ENCODE results near the gene IFIT2. TPM values are rescaled to one million over a fixed set of nuclear protein-coding genes. Genes with fewer than 3 reads are reported as not detected.
A peak's percentile ranks its signal among the peaks of the same experiment; 100 is the strongest.

IFIT2 gene
- total and polyA plus RNA-seq, 4 donors: 4.8 to 5.5 (median 5.2) TPM

- no peaks in the 10 kb centered on the region for H3K27me3 ChIP-seq (ENCODE audit: control insufficient read depth in 4 of 4, insufficient read depth in 4 of 4, low read length in 3 of 4)
- no peak for DNase-seq (ENCODE audit: low spot score)
- no peaks in the 10 kb centered on the region for H3K9me3 ChIP-seq (ENCODE audit: control insufficient read depth in 4 of 4, low read length in 3 of 4)
- H3K27ac ChIP-seq (ENCODE audit: low read depth in 1 of 2, low read length in 2 of 2): peak overlapping the region in 1 of 2 donors; percentile 51
- TF ChIP-seq FOXA2 (IDR thresholded peaks at IDR 0.05) (no peak), YY1 (IDR thresholded peaks at IDR 0.05) (no peak), TAF1 (conservative IDR thresholded peaks at IDR 0.05) (no peak), HNF4A (conservative IDR thresholded peaks at IDR 0.05) (no peak), MAX (IDR thresholded peaks at IDR 0.05) (no peak), NR2F2 (IDR thresholded peaks at IDR 0.05) (no peak), ATF3 (IDR thresholded peaks at IDR 0.05) (no peak), JUND (IDR thresholded peaks at IDR 0.05) (no peak), HNF4G (IDR thresholded peaks at IDR 0.05) (no peak), GABPA (IDR thresholded peaks at IDR 0.05 in 1 of 2, conservative IDR thresholded peaks at IDR 0.05 in 1 of 2) (no peak), REST (IDR thresholded peaks at IDR 0.05) (no peak), CTCF (IDR thresholded peaks at IDR 0.05; ENCODE audit: low read depth, low read length, missing input control) (no peak), RAD21 (IDR thresholded peaks at IDR 0.05) (no peak), SP1 (IDR thresholded peaks at IDR 0.05) (no peak), ZBTB33 (IDR thresholded peaks at IDR 0.05) (no peak), FOXA1 (IDR thresholded peaks at IDR 0.05) (no peak), EGR1 (IDR thresholded peaks at IDR 0.05; ENCODE audit: low read depth in 2 of 2) (no peak), RXRA (IDR thresholded peaks at IDR 0.05) (no peak)
- no peaks in the 10 kb centered on the region for H3K36me3 ChIP-seq (ENCODE audit: control insufficient read depth in 4 of 4, insufficient read depth in 3 of 4, low read depth in 1 of 4, low read length in 3 of 4)
- H3K9ac ChIP-seq (ENCODE audit: low read depth in 1 of 2, low read length in 2 of 2): no peak overlapping the region
- H3K4me3 ChIP-seq (ENCODE audit: low read depth in 1 of 3, low read length in 3 of 3): no peak overlapping the region
- WGBS: 81% methylated on average over 7 of the region's 7 CpGs
- peaks cover 22 to 60% (median 45%) of the 10 kb centered on the region in 4 donors for H3K4me1 ChIP-seq (ENCODE audit: control insufficient read depth in 4 of 4, insufficient read depth in 4 of 4, low read length in 3 of 4)
These were observed 46.0 kb downstream of the IFIT2 start for GRCh38 chr10:89347701-89348457.

All from liver (tissue), 9 donors.